Measurements from ENCODE around the gene IGSF21.

IGSF21 gene

DNA sequence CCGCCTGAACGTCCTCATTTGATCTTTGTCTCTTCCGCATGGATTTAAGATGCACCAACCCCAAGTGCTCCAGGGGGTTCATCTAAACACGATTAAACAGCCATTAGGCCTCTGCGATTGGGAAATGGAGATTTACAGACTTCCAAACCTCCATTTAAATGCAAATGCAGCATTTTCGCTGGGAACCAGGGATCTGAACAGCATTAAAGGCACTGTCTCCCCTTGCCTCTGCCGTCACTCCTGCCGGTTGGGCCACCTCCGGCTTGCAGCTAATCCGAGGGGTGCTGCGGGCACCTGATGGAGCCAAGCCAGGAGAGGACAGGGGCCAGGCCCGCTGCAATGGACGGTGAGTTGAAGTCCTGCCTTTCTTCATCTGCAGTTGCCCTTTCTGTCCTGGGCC is 302.8 kb downstream of the IGSF21 start:
- no peak overlapping the region for H3K27ac ChIP-seq
- no peaks in the 10 kb centered on the region for H3K4me1 ChIP-seq
- H3K36me3 ChIP-seq (ENCODE audit: control insufficient read depth, insufficient read depth, low read length), result no peaks in the 10 kb centered on the region
- H3K4me3 ChIP-seq (ENCODE audit: low read depth, low read length), result no peak overlapping the region
- H3K9ac ChIP-seq, result no peak overlapping the region
- no peaks in the 10 kb centered on the region for H3K9me3 ChIP-seq (ENCODE audit: control insufficient read depth, low read length)
- no peaks in the 10 kb centered on the region for H3K27me3 ChIP-seq (ENCODE audit: control insufficient read depth, insufficient read depth, low read length)
- H3K79me2 ChIP-seq, result no peaks in the 10 kb centered on the region
- no peak overlapping the region for H2AFZ ChIP-seq
- TF ChIP-seq, protein P1, sequence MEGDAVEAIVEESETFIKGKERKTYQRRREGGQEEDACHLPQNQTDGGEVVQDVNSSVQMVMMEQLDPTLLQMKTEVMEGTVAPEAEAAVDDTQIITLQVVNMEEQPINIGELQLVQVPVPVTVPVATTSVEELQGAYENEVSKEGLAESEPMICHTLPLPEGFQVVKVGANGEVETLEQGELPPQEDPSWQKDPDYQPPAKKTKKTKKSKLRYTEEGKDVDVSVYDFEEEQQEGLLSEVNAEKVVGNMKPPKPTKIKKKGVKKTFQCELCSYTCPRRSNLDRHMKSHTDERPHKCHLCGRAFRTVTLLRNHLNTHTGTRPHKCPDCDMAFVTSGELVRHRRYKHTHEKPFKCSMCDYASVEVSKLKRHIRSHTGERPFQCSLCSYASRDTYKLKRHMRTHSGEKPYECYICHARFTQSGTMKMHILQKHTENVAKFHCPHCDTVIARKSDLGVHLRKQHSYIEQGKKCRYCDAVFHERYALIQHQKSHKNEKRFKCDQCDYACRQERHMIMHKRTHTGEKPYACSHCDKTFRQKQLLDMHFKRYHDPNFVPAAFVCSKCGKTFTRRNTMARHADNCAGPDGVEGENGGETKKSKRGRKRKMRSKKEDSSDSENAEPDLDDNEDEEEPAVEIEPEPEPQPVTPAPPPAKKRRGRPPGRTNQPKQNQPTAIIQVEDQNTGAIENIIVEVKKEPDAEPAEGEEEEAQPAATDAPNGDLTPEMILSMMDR (IDR thresholded peaks at IDR 0.05), result no peak
- no peak overlapping the region for H3K4me2 ChIP-seq (ENCODE audit: low read length)

DNA sequence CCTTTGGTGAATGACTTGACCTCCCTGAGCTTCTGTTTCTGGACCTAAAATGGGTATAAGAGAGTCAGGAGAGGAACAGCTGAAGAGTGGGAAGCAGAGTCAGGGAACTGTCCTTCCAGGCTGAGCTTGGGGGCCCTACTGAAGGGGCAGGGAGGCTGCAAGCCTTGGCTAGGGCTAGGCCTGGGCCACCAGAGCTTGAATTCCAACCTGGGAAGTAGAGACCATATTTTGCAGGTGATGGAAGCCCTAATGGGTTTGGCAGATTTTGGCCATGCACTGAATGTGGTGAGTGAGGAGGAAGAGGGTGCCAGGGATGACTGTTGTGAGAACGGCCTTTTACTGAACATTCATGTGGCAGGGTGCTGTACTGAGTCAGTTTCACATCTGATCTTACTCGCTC is 303.7 kb downstream of the IGSF21 start:
- Histone ChIP-seq H3K27me3 (ENCODE audit: control insufficient read depth, insufficient read depth, low read length) (no peaks in the 10 kb centered on the region), H3K27ac (no peak overlapping the region), H3K36me3 (ENCODE audit: control insufficient read depth, insufficient read depth, low read length) (no peaks in the 10 kb centered on the region), H3K79me2 (no peaks in the 10 kb centered on the region), H2AFZ (no peak overlapping the region), H3K4me3 (ENCODE audit: low read depth, low read length) (no peak overlapping the region), H3K4me1 (no peaks in the 10 kb centered on the region), H3K4me2 (ENCODE audit: low read length) (no peak overlapping the region), H3K9me3 (ENCODE audit: control insufficient read depth, low read length) (no peaks in the 10 kb centered on the region), H3K9ac (no peak overlapping the region)
- TF ChIP-seq, protein P1 (IDR thresholded peaks at IDR 0.05), result no peak

DNA sequence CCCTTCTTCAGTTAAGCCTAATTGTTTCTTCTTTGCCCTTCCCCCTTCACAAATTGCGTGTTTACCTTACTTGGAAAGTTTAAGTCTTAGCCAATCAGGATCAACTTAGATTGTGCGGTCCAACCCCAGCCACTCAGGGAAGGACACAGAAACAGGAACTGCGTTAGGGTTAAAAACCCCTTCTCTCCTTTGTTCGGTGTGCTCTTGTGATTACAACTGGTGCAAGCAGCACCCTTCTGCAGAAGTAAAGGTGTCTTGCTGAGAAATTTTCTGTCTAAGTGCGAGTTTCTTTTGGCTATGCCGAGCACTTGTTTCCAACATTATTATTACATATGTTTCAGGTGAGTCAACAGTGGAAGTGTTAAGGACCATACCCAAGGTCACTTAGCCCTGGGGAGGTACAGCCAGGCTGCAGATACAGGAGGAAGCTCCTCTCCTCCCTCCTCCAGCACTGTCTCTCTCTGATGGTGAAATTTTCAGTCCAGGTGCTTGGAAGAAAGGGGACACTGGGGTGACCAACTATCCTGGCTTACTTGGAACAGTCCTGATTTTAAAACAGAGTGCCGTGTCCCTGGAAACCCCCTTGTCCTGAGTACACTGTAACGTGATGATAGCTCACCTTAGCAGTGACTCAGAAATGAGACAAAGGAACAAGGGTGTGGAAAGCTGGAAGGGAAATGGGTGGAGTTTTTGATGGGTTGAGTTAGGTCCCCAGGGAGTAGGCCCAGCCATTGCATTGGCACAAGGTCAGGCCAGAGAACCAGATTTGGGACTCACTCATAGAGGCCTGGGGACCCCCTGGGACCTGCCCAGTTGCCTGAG is 304.4 kb downstream of the IGSF21 start:
- Histone ChIP-seq H3K4me3 (ENCODE audit: low read depth, low read length) (no peak overlapping the region), H2AFZ (no peak overlapping the region), H3K4me2 (ENCODE audit: low read length) (no peak overlapping the region), H3K27ac (no peak overlapping the region), H3K27me3 (ENCODE audit: control insufficient read depth, insufficient read depth, low read length) (no peaks in the 10 kb centered on the region), H3K9me3 (ENCODE audit: control insufficient read depth, low read length) (no peaks in the 10 kb centered on the region), H3K9ac (no peak overlapping the region), H3K79me2 (no peaks in the 10 kb centered on the region), H3K36me3 (ENCODE audit: control insufficient read depth, insufficient read depth, low read length) (no peaks in the 10 kb centered on the region), H3K4me1 (no peaks in the 10 kb centered on the region)
- TF ChIP-seq, protein P1 (IDR thresholded peaks at IDR 0.05), result no peak

DNA sequence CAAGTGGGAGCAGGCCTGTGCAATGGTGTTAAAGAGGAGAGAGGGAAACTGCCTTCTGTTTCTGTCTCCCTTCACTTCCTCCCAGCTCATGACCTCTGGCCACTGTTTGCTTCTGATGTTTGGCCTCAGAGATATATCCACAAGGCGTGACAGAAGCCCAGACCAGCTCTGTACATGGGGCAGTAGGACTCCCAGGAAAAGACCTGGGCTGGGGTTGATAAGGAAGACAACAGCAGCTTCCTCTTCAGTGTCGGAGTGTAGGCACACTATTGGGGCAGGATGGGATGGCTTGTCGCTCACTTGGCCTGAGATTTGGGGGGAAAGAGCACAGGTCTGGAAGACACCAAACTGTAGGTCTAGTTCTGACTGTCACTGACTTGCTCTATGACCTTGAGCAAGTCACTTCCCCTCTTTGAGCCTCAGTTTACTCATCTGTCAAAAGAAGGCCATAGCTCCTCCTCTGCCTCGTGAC is 305.3 kb downstream of the IGSF21 start:
- Histone ChIP-seq H2AFZ (no peak overlapping the region), H3K79me2 (no peaks in the 10 kb centered on the region), H3K4me3 (ENCODE audit: low read depth, low read length) (no peak overlapping the region), H3K9ac (no peak overlapping the region), H3K27ac (no peak overlapping the region), H3K4me1 (no peaks in the 10 kb centered on the region), H3K27me3 (ENCODE audit: control insufficient read depth, insufficient read depth, low read length) (no peaks in the 10 kb centered on the region), H3K36me3 (ENCODE audit: control insufficient read depth, insufficient read depth, low read length) (no peaks in the 10 kb centered on the region), H3K9me3 (ENCODE audit: control insufficient read depth, low read length) (no peaks in the 10 kb centered on the region), H3K4me2 (ENCODE audit: low read length) (no peak overlapping the region)
- TF ChIP-seq, protein P1 (IDR thresholded peaks at IDR 0.05), result no peak
